GM18498 (cell line): ENCODE data around the gene HOXC11.

Experiments
- ATAC-seq: cut with Tn5 transposase; IDR thresholded peaks from one replicate; pipeline ENCODE4 v1.9.1; 2021; ENCODE audit warnings: mild to moderate bottlenecking, moderate library complexity; ENCODE audit not compliant: unreplicated experiment

Gene HOXC11

DNA sequence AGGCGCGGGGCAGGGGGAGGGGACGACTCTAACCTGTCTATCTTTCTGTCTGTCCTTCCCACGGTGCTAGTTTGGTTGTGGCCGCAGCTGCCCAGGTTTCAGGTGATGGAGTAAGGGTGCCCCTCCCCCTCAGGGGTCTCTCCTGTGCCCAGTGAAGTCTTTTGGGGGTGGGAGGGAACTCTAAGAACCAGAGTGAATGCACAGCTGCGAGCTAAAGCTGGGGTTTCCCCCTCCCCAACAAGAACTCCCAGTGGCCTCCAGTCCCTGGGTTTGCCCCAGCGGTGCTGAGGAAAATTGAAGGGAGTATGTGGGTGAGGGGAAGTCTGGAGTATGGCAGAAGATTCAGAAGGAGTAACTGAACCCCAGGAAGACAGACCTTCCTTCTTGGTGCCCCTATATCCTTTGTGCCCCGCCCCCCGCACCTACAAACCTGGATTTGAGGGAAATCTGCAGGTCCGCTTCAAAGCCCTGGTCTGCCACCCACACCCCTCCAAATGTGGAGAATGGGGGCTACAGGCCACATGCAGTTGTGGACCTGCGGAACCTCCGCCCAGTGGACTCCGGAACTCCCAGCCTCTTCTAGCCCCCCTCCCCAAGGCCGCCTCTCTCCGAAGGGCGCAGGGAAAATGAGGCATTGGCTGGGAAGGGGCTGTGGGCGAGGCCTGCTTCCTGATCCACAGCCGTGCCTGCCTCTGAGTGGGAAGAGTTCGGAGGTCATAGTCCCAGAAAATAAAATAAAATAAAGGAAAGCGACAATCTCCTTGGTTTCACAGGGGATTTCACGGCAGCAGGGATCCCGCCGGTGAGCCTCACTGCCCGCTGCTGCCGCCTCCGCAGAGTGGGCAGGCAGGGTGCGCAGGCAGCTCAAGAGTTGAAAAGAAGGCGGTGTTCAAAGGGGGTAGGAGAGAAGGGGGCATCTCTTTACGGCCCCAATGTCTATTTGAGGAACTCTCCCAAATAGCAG lies 23.6 kb downstream of the HOXC11 start:
- ATAC-seq, result no peak

DNA sequence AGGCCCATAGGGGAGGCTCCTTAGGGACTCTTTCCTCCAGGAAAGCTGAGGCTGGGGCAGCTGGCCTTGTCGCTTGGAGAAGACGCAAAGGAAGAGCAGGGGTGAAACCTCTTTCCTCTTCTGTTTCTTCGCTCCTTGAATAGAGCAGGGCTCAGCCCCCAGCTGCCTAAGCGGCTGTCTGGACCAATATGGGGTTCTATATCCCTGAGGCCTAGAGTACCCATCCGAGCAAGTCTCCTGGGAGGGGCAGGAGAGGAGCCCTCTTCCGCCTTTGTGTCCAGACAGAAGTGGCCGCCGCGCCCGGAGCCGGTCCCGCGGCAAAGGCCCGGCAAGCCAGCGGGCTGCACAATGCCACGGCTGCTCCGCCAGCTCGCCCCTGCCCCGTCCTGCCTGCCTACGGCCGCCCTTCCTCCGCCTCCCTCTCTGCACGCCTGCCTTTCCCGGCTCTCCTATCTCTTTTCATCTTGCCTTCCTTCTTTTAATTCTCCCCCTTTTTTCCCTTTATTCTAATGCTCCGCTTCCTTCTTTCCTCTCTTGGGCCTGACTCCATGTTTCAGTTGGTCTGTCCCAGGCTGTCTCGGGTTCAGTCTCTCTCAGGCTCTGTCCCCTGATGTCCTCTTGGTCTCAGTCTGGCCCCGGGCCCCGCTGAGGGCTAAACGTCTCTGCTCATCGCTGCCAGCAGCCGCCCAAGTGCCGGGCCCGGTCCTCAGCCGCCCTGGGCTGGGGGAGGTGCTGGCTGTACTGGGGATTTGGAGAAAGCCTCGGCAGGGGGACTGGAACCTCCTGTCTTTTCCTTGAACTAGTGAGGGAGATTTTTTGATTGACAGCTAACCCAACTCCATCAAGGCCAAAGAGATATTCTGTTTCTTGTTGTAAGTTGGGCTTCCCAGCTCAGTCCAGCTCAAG lies 24.5 kb downstream of the HOXC11 start:
- no peak for ATAC-seq

DNA sequence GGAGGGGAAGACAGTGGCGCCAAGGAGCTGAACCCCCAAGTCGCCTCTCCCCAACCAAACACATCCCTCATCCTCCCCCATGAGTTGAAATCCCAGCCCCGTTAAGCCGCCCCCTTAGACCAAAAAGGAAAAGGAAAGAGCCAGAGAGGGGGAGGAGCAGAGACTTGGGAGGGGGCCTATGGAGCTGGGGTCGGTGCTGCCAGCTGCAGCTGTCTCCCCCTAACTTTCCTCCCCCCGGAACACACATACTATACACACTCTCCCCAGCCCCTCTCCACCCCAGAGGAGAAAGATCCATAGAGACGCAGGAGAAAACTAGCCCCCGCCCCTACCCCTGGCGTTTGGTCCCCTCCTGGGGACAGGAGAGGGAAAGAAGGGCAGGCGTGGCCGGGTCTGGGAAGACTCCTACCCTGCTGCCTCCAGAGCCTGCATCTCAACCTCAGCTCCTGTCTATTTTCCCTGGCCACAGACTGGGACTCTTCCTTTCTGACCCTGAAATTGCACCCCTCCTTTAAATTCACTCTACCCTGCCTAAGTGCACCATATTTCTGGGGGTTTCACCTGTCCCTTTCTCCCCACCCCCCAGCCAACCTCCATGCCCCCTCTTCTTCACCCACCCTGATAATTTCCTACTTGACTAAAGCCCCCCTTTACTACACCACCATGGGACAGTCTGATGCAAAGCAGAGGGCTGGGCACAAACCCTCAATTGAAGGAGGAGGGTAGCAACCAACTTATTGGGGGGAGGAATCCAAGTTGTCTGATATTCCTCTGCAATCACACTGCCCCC lies 25.4 kb downstream of the HOXC11 start:
- ATAC-seq, result no peak

DNA sequence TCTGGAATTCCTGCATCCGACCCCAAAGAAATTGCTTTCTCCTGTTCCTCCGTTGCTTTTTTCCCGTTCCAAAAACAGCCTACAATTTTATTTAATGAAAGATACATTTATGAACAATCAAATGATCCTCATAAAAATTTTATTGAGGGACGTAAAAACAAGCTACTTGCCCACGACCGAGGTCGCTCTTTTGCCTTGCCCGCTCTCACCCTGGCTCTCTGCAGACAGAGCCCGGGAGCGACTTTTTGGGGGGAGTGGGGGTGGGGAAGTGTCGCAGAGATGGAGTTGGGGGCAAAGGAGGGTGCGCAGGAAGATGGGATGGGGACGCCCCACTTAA lies 25.9 kb downstream of the HOXC11 start:
- no peak for ATAC-seq

DNA sequence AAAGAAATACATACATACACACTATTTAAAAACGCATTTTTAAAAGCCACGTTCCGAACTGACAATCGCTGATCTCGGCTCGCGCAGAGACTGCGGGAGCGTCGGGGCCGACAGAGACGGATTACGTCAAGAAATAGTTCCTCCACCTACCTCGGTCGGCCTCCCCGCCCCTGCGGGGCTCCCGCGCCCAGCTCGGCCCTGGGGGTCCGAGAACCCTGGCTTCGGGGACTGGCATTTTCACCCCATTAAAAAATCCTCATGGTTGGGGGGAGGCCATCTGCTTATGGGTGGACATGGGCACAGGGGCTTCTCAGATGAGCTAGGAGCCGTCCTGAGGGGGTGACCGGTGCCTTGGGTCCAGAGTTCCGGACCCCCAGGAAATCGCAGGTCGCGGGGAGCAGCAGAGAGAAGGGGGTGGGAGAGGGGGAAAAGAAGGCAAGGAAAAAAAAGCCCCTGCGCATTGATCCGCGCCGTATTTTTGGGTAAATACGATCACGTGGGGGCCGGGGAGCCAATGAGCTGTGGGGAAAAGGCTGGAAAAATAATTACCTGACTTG lies 26.7 kb downstream of the HOXC11 start:
- ATAC-seq, result no peak

DNA sequence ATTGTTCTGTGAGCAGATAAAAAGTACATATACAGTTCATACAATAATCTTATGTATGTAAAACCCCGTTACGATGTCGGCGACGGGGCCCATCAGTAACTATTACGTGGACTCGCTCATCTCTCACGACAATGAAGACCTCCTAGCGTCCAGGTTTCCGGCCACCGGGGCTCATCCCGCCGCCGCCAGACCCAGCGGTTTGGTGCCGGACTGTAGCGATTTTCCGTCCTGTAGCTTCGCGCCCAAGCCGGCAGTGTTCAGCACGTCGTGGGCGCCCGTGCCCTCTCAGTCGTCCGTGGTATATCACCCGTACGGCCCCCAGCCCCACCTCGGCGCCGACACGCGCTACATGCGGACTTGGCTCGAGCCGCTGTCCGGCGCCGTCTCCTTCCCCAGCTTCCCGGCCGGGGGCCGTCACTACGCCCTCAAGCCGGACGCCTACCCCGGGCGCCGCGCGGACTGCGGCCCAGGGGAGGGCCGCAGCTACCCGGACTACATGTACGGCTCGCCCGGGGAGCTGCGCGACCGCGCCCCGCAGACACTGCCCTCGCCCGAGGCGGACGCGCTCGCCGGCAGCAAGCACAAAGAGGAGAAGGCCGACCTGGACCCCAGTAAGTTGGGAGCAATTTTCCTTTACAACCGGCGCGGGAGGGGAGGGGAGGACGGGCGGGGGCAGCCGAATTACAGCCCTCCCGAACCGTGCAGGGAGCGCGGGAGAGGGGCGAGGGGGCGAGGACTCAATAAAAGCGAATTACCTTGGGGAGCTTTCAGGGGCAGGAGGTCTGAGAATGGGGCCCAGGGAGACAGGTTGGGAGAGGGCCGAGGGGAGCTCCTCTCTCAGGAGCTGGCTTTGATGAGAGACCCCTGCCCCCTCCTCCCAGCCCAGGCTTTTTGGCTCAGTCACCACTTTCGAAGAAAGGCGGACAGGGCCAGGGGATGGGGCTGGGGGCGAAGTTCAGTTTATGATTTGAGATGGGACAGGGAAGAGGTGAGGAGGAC lies 27.5 kb downstream of the HOXC11 start, which contains the start of gene HOXC9:
Gene HOXC9, plus strand, starts transcription at position 46 of the 999 bp plus-strand sequence. Its CDS starts 28 bp downstream, at position 74.
- no peak for ATAC-seq

DNA sequence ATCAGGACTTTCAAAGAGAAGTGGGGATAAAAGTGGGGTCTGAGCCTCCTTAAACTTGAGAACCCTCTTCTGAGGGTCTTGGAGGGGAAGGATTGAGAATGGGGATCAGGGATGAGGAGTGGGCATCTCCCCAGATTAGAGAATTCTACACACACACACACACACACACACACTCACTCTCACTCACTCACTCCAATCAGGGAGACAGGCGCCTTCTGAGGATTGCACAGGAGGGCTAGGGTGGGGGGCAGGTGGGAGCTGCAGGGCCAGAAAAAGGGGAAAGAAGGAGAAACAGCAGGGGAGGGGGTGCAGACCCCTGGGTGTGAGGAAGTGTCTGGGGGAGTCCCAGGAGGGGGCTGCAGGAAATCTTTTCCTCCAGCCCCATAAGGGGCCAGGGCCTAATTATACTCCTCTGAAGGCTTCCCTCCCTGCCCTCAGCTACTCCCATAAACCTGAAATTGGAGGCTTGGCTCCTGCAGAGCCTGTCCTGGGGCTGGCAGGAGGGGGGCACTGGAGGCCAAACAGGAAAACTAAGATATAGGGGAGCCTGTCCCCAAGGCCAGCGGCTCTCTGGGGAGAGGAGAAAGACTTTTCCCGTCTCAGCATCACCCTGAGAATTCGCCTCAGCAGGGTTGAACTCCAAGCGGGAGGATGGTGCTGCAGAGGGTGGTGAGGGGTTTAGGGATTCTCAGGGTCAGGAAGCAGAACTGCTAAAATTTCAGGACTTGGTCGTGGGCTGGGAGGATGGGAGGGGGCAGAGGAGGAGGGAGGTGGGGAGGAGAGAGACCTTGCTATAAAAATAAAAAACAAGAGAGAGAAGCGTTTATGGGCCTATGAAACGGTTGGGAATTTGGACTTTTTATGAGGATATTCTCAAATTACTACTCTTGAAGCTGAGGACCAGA lies 28.6 kb downstream of the HOXC11 start:
- ATAC-seq, result no peak

DNA sequence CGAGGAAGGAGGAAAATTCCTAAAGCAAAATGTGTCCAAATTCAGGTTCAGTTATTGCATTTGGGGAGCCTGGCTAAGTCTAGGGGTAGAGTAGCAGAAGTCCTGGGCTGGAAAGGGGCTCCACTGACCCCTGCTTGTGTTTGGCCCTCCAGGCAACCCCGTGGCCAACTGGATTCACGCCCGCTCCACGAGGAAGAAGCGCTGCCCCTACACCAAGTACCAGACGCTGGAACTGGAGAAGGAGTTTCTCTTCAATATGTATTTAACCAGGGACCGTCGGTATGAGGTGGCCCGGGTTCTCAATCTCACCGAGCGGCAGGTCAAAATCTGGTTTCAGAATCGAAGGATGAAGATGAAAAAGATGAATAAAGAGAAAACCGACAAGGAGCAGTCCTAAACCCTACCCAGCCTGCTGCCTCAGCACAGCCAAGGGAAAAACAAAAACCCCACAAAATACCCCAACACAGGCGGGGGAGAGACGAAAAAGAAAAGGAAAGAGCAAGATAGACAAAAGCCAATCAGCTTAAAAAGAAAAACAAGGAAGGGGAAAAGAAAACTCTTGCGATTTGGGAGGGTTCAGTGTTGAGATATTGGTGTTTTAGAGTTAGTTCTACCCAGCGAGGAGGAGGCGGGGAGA lies 29.5 kb downstream of the HOXC11 start:
- ATAC-seq, result no peak

DNA sequence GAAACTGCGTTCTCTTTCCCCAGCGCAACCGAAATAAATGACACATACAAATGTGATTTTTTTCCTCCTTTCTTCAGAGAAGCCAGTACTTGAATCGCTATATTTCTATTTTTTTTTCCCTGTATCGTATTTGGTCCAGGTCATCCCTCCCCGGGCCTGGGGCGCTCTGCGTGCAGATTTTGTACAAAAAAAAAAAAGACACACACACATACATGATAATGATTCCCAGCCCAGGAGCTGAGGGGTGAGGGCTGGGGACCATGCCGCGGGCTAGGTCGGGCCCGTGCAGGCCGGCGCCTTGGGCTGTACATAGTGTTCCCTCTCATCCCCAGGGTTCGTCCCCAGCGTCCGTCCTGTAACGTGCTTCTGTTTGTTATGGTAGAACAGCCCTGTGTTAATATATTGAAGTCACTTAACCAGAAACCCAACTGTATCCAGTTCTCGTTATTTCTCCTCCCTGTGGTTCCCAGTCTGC lies 30.0 kb downstream of the HOXC11 start:
- ATAC-seq, result no peak

DNA sequence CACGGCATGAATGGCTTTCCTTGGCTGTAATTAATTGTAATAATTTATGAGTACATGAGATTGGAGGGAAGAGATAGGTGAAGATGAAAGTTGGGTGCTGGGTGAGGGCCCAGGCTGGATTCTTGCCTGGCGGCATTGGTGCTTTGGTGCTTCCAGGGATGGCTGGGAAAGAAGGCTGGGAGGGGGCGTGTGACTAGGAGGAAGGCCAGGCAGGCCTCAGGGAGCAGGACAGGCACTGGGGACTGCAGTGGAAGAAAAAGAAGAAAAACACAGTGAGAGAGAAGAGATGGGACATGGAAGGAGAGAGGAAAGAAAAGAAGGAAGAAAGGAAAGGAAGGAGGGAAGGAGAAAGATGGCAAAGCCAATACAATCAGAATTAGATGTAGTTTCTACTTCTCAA lies 30.7 kb downstream of the HOXC11 start:
- no peak for ATAC-seq

DNA sequence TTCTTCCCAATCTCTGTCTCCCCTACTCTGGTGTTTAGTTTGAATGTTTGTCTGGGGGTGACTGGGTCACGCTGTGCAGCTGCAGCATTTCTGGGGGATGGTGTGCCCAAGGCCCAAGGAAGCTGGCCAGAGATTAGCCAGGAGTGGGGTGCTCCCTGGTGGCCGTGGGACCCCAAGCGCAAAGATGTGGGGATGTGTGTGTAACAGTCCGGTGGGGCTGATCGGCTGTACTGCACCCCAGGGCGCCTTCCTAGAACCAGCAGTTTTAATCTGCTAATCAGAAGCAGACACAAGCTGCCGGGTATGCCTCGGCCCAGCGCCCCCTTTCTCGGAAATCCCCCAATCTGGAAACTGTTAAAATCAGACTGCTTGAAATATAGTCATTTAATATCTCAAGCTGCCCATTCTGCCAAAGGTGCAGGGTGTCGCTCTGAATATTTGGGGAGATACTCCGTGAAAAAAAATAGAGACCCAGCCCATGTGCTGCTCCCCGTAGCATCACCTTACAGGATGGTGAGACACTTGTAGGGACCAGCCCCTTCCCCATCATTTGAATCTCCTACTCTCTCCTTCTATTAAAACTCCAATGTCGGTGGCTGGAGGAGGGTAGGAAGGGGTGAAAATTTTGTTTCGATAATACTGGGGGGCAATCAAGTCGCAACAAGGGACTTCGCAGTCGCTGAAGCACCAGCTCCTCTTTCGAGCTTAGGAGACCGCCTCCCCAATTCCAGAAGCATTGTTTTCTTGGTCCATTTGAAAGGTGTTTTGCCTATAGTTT lies 31.3 kb downstream of the HOXC11 start:
- no peak for ATAC-seq

DNA sequence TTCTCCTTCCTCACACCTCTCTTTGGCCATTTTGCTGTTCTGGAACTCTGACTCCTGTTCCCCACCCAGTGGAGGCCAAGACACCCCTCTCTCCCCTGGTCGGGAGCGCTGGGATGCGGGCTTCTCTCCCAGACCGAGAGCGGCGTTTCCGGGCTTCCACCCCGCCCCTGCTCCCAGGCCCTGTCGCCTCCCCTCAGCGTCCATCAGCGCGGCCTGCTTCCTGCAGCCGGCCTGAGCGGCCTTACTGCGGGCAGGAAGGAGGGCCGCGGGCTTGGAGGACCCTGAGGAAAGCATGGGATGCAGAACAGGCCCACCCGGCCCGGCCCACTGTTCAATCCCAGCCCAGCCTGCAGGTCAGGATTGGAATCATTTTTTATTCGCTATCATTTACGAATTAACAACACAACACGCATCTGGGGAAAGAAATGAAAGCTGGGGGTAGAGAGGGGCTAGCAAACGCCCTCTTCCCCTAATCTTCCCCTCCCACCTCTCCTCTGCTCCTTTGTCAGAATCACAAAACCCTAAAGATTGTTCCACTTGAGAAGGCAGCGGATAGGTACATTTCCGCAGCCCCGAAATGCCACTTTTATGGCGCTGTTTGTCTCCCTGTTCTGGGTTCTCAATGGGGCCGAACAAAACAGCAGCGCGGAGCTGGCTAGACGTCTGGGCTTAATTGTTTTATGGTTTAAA lies 32.1 kb downstream of the HOXC11 start:
- no peak for ATAC-seq

DNA sequence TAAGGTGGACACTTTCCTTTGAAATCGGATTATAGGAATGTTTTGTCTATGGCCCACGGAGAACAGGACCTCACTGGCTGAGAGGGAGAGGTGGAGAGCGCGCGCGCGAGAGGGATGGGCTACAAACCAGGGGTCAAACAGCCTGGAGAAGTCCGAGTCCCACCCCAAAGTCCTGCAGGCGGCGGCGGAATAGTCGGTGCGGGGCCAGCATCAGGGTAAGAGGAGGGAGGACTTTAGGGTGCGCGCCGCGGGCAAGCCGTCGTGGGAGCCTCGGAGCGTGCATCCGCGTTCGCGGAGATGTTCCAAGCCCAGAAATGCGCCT lies 32.6 kb downstream of the HOXC11 start:
- ATAC-seq, result no peak

DNA sequence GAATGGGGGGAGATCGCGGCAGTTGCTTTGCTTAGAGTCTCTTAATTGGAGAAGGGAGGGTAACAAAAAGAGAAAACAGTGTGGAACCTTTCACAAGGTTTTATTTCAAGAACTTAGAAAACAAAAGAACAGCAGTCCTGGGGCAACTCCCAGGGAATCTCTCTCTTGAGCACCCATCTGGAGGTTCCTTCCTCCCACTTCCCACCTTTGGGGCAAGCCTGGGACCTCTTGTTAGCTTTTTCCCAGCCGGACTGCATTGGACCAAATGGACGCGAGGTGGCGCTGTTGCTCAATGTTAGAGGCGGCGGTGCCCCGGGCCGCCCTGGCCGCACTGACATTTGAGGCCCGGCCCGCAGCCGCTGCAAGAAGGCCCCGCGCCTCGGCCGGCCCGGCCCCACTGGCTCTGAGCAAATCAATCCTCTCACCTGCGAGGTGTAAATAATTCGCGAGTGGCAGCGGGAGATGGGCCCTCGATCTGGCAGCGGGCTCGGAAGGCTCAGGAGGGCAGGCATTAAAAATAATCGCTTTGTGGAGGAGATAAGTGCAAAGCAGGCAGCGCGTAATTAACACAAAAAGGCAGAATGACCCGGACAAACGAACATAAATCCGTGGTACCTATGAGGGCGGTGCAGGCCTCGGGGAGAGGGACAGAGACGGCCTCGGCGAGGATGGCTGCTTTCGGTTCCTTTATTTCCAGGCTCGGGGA lies 33.1 kb downstream of the HOXC11 start:
- ATAC-seq, result peak; percentile 65

DNA sequence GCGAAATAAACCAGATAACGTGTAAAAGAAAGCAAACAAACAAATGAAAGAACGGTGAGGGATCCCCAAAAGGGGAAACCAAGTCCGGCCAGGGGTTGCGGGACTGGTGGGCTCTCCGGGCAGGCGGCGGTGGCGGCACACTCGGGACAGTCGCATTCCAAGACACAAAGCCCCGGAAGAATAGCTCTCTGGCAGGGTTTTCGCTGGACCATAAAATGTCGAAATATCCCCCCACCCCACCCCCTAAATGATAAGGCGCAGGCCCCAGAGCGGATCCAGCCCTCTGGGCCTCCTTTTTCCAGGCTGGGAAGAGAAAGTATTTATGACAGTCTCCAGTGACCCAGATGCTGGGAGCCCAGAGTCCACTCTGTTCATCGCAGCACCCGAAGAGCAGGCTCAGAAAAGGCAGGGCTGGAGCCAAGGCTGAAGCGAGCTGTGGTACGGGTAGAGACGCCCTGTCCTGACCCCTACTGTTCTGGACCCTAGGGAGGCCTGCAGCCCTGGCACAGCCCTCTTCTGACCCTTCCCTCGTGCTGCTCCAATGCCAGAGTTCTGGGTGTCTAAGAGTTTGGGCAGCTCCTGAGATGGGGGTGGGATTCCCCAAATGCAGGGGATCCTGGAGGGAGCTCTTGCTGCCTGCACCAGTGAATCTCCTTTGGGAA lies 33.8 kb downstream of the HOXC11 start:
- no peak for ATAC-seq
